ENCODE results near the gene HSPG2. TPM values are rescaled to one million over a fixed set of nuclear protein-coding genes. Genes with fewer than 3 reads are reported as not detected.

Gene HSPG2
- total RNA-seq, 1 experiment from 2014 or later: 58.9 TPM

GRCh38 chr1:21873174-21873573 lies 63.9 kb downstream of the HSPG2 start:
- ChIA-PET POLR2A (no interaction called here), CTCF (interaction anchor here (0.8 kb wide), 1 partner anchor 10 kb away, joined by 3 read pairs; no protein-coding TSS in a partner anchor)
- TF ChIP-seq CTCF (IDR thresholded peaks at IDR 0.05; ENCODE audit: unreplicated experiment): no peak
- Mint-ChIP-seq H3K27me3 (ENCODE audit: insufficient read depth, unreplicated experiment) (no peaks in the 10 kb centered on the region), H3K36me3 (ENCODE audit: insufficient read depth, unreplicated experiment) (peaks cover 73% of the 10 kb centered on the region), H3K27ac (ENCODE audit: low read depth, unreplicated experiment) (no peak overlapping the region), H3K4me3 (ENCODE audit: unreplicated experiment) (no peak overlapping the region), H3K4me1 (ENCODE audit: insufficient read depth, unreplicated experiment) (peaks cover 24% of the 10 kb centered on the region), H3K9me3 (ENCODE audit: unreplicated experiment) (no peaks in the 10 kb centered on the region)
- no TSS peak for BruUV-seq (replicated peaks)
- intact Hi-C loops (cut with micrococcal nuclease): loop anchor here (10.0 kb wide), 1 partner anchor 88 kb away; the partner anchor contains the start of gene USP48
- DNase-seq (ENCODE audit: unreplicated experiment): no peak

- TF ChIP-seq CTCF (IDR thresholded peaks at IDR 0.05; ENCODE audit: unreplicated experiment): no peak
- no peak overlapping the region for H3K4me3 Mint-ChIP-seq (ENCODE audit: unreplicated experiment)
- intact Hi-C loops (cut with micrococcal nuclease): loop anchor here (10.0 kb wide), 1 partner anchor 88 kb away; the partner anchor contains the start of gene USP48
- peak; percentile 43 for DNase-seq (ENCODE audit: unreplicated experiment)
- peaks cover 69% of the 10 kb centered on the region for H3K36me3 Mint-ChIP-seq (ENCODE audit: insufficient read depth, unreplicated experiment)
- CTCF ChIA-PET: interaction anchor here (0.6 to 0.8 kb wide), 2 partner anchors 9 to 112 kb away, joined by 3 read pairs; no protein-coding TSS in a partner anchor
- POLR2A ChIA-PET: interaction anchor here (0.5 to 2.2 kb wide), 2 partner anchors 90 to 180 kb away, joined by 3 to 9 read pairs; partner anchors contain the start of genes CDC42 and USP48
- peaks cover 24% of the 10 kb centered on the region for H3K4me1 Mint-ChIP-seq (ENCODE audit: insufficient read depth, unreplicated experiment)
- no peaks in the 10 kb centered on the region for H3K27me3 Mint-ChIP-seq (ENCODE audit: insufficient read depth, unreplicated experiment)
- H3K27ac Mint-ChIP-seq (ENCODE audit: low read depth, unreplicated experiment): no peak overlapping the region
- H3K9me3 Mint-ChIP-seq (ENCODE audit: unreplicated experiment): no peaks in the 10 kb centered on the region
- BruUV-seq (replicated peaks): no TSS peak
Measured at GRCh38 chr1:21872445-21873079, 64.5 kb downstream of the HSPG2 start.

- POLR2A ChIA-PET: interaction anchor here (0.5 to 2.2 kb wide), 3 partner anchors 85 to 181 kb away, joined by 3 to 9 read pairs (median 3); partner anchors contain the start of genes CDC42 and USP48
- Mint-ChIP-seq H3K36me3 (ENCODE audit: insufficient read depth, unreplicated experiment) (peaks cover 63% of the 10 kb centered on the region), H3K27me3 (ENCODE audit: insufficient read depth, unreplicated experiment) (no peaks in the 10 kb centered on the region), H3K27ac (ENCODE audit: low read depth, unreplicated experiment) (no peak overlapping the region), H3K4me3 (ENCODE audit: unreplicated experiment) (no peak overlapping the region), H3K4me1 (ENCODE audit: insufficient read depth, unreplicated experiment) (peaks cover 24% of the 10 kb centered on the region), H3K9me3 (ENCODE audit: unreplicated experiment) (no peaks in the 10 kb centered on the region)
- intact Hi-C loops (cut with micrococcal nuclease): loop anchor here (10.0 kb wide), 1 partner anchor 87 kb away; the partner anchor contains the start of gene USP48
- TF ChIP-seq CTCF (IDR thresholded peaks at IDR 0.05; ENCODE audit: unreplicated experiment): no peak
- peak; percentile 79 for DNase-seq (ENCODE audit: unreplicated experiment)
- CTCF ChIA-PET: interaction anchor here (0.7 to 1.0 kb wide), 2 partner anchors 13 to 84 kb away, joined by 3 read pairs; no protein-coding TSS in a partner anchor
- BruUV-seq (replicated peaks): no TSS peak
Measured at GRCh38 chr1:21871943-21872342, 65.2 kb downstream of the HSPG2 start.

GRCh38 chr1:21870611-21871010 lies 66.5 kb downstream of the HSPG2 start:
- Mint-ChIP-seq H3K27ac (ENCODE audit: low read depth, unreplicated experiment) (no peak overlapping the region), H3K36me3 (ENCODE audit: insufficient read depth, unreplicated experiment) (peaks cover 50% of the 10 kb centered on the region), H3K4me1 (ENCODE audit: insufficient read depth, unreplicated experiment) (peaks cover 24% of the 10 kb centered on the region), H3K4me3 (ENCODE audit: unreplicated experiment) (no peak overlapping the region), H3K9me3 (ENCODE audit: unreplicated experiment) (no peaks in the 10 kb centered on the region), H3K27me3 (ENCODE audit: insufficient read depth, unreplicated experiment) (no peaks in the 10 kb centered on the region)
- CTCF ChIA-PET: no interaction called here
- BruUV-seq (replicated peaks): no TSS peak
- POLR2A ChIA-PET: interaction anchor here (0.8 to 2.2 kb wide), 4 partner anchors 66 to 88 kb away, joined by 3 to 9 read pairs (median 5); partner anchors contain the start of gene USP48
- intact Hi-C loops (cut with micrococcal nuclease): loop anchor here (10.0 kb wide), 1 partner anchor 86 kb away; the partner anchor contains the start of gene USP48
- DNase-seq (ENCODE audit: unreplicated experiment): no peak
- TF ChIP-seq CTCF (IDR thresholded peaks at IDR 0.05; ENCODE audit: unreplicated experiment): no peak

Measured in MCF 10A (cell line).